IPS-15b (cell line): Measurements from ENCODE around the gene NAA35.
"Not testable (repeated sequence)": the region's sequence is repeated elsewhere in the genome, so short reads cannot be mapped to it uniquely, and the experiment has no call there.

Experiments used
- H3K27me3 ChIP-seq: one replicate; pipeline ENCODE4 v1.6.1; 2013; ENCODE audit warnings: low read length; ENCODE audit not compliant: control insufficient read depth, insufficient read depth
- H3K36me3 ChIP-seq: one replicate; pipeline ENCODE4 v1.6.1; 2013; ENCODE audit warnings: low read length; ENCODE audit not compliant: control insufficient read depth, insufficient read depth
- H3K4me1 ChIP-seq: one replicate; pipeline ENCODE4 v1.6.1; 2013; ENCODE audit warnings: mild to moderate bottlenecking, low read length; ENCODE audit not compliant: control insufficient read depth, insufficient read depth
- H3K4me3 ChIP-seq: one replicate; pipeline ENCODE4 v1.5.1; 2013; ENCODE audit warnings: low read depth, low read length
- H3K9ac ChIP-seq: one replicate; pipeline ENCODE4 v1.6.1; 2013; ENCODE audit warnings: low read depth, mild to moderate bottlenecking, low read length
- H3K9me3 ChIP-seq: one replicate; pipeline ENCODE4 v1.6.1; 2013; ENCODE audit warnings: mild to moderate bottlenecking, low read length; ENCODE audit not compliant: control insufficient read depth, insufficient read depth

NAA35 gene

GRCh38 chr9:85925493-85925892 is 15.5 kb upstream of the NAA35 start:
- no peak overlapping the region for H3K4me3 ChIP-seq
- no peaks in the 10 kb centered on the region for H3K9me3 ChIP-seq
- H3K9ac ChIP-seq, result no peak overlapping the region
- H3K4me1 ChIP-seq, result no peaks in the 10 kb centered on the region
- no peaks in the 10 kb centered on the region for H3K36me3 ChIP-seq
- no peaks in the 10 kb centered on the region for H3K27me3 ChIP-seq

- no peaks in the 10 kb centered on the region for H3K27me3 ChIP-seq
- no peak overlapping the region for H3K4me3 ChIP-seq
- H3K9me3 ChIP-seq, result no peaks in the 10 kb centered on the region
- no peaks in the 10 kb centered on the region for H3K36me3 ChIP-seq
- no peak overlapping the region for H3K9ac ChIP-seq
- no peaks in the 10 kb centered on the region for H3K4me1 ChIP-seq
Measured at GRCh38 chr9:85927076-85927475, 13.9 kb upstream of the NAA35 start.

GRCh38 chr9:85931495-85931894 is 9.5 kb upstream of the NAA35 start:
- Histone ChIP-seq H3K9ac (no peak overlapping the region), H3K9me3 (no peaks in the 10 kb centered on the region), H3K36me3 (no peaks in the 10 kb centered on the region), H3K4me3 (no peak overlapping the region), H3K4me1 (no peaks in the 10 kb centered on the region), H3K27me3 (no peaks in the 10 kb centered on the region)

DNA sequence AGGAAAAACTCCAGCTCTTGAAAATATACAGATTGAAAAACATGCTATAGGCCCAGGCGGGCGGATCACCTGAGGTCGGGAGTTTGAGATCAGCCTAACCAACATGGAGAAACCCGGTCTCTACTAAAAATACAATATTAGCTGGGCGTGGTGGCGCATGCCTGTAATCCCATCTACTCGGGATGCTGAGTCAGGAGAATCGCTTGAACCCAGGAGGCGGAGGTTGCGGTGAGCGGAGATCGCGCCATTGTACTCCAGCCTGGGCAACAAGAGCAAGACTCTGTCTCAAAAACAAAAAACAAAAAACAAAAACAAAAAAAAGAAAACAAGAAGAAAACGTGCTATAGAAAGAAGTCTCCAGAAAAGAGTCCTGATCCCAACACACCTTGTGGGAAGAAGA is 5.0 kb upstream of the NAA35 start:
- H3K4me3 ChIP-seq, H3K36me3 ChIP-seq, H3K4me1 ChIP-seq, H3K27me3 ChIP-seq, H3K9me3 ChIP-seq, H3K9ac ChIP-seq: not testable (repeated sequence)

GRCh38 chr9:85940275-85940831 is 593 bp upstream of the NAA35 start:
- no peaks in the 10 kb centered on the region for H3K9me3 ChIP-seq
- no peaks in the 10 kb centered on the region for H3K4me1 ChIP-seq
- H3K9ac ChIP-seq, result peak overlapping the region; percentile 56
- H3K4me3 ChIP-seq, result peak overlapping the region; percentile 72
- H3K27me3 ChIP-seq, result no peaks in the 10 kb centered on the region
- peaks cover 5% of the 10 kb centered on the region for H3K36me3 ChIP-seq

DNA sequence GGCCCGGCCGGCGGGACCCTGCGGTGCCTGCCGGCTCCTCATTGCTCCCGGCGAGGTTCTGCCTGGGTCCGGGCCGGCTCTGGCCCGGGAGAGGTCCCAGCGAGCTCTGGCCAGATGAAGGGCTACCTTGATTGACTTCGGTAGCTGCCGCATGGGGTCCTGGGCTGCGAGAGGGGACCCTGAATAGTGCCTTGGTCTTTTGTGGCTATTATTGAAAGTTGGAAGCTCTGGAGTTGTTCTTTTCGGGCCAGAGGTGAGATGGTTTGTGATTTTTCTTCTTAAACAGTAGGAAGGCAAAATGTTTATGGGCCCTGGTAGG is 635 bp downstream of the NAA35 start:
- H3K9me3 ChIP-seq, result no peaks in the 10 kb centered on the region
- peak overlapping the region; percentile 74 for H3K4me3 ChIP-seq
- H3K4me1 ChIP-seq, result no peaks in the 10 kb centered on the region
- H3K9ac ChIP-seq, result peak overlapping the region; percentile 74
- peaks cover 5% of the 10 kb centered on the region for H3K36me3 ChIP-seq
- no peaks in the 10 kb centered on the region for H3K27me3 ChIP-seq

GRCh38 chr9:85941966-85942912 is 1.3 kb downstream of the NAA35 start:
- Histone ChIP-seq H3K27me3 (no peaks in the 10 kb centered on the region), H3K9me3 (no peaks in the 10 kb centered on the region), H3K9ac (peak overlapping the region; percentile 74), H3K36me3 (peaks cover 5% of the 10 kb centered on the region), H3K4me3 (peak overlapping the region; percentile 74), H3K4me1 (no peaks in the 10 kb centered on the region)

DNA sequence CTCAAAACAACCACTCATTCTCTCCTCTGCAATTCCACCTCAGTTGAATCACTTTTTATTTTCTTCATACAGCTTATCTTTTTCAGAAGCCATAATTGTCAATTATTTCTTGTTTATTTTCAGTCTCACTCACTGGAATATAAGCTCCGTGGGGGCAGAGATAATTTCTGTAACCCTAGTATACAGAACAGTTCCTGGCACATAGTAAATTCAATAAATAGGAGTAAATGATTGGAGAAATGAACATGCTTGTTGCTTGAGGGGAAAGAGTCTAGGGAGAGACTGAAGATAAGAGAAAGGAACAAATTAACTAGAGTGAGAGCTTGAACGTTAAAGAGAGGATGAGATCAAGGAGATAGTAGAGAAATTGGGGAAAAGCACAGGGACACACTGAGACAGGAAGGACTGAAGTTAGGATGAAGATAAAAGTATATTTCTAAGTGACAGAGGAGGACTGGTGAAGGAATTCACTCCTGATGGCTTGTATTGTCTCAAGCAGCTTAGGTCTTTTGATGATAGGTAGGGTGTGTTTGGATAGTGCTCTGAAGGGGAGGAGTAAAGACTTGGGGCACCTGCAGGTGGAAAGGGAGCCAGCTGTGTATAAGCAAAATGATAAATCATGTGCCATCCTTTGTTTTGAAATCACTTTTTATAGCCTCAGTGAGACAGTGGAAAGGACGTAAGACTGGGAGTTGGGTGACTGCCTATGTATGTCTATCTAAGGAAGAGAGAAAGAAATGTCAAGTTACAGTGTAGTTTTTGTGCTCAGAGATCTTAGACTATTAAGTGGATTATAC is 2.2 kb downstream of the NAA35 start:
- Histone ChIP-seq H3K4me1 (no peaks in the 10 kb centered on the region), H3K27me3 (no peaks in the 10 kb centered on the region), H3K9ac (no peak overlapping the region), H3K9me3 (no peaks in the 10 kb centered on the region), H3K4me3 (no peak overlapping the region), H3K36me3 (peaks cover 5% of the 10 kb centered on the region)

- H3K4me1 ChIP-seq, result no peaks in the 10 kb centered on the region
- H3K27me3 ChIP-seq, result no peaks in the 10 kb centered on the region
- no peak overlapping the region for H3K9ac ChIP-seq
- H3K4me3 ChIP-seq, result no peak overlapping the region
- peaks cover 5% of the 10 kb centered on the region for H3K36me3 ChIP-seq
- no peaks in the 10 kb centered on the region for H3K9me3 ChIP-seq
Measured at GRCh38 chr9:85943757-85944430, 2.9 kb downstream of the NAA35 start.

GRCh38 chr9:85944672-85945071 is 3.7 kb downstream of the NAA35 start:
- peaks cover 5% of the 10 kb centered on the region for H3K36me3 ChIP-seq
- H3K9me3 ChIP-seq, result no peaks in the 10 kb centered on the region
- H3K9ac ChIP-seq, result no peak overlapping the region
- H3K27me3 ChIP-seq, result no peaks in the 10 kb centered on the region
- H3K4me1 ChIP-seq, result no peaks in the 10 kb centered on the region
- no peak overlapping the region for H3K4me3 ChIP-seq

DNA sequence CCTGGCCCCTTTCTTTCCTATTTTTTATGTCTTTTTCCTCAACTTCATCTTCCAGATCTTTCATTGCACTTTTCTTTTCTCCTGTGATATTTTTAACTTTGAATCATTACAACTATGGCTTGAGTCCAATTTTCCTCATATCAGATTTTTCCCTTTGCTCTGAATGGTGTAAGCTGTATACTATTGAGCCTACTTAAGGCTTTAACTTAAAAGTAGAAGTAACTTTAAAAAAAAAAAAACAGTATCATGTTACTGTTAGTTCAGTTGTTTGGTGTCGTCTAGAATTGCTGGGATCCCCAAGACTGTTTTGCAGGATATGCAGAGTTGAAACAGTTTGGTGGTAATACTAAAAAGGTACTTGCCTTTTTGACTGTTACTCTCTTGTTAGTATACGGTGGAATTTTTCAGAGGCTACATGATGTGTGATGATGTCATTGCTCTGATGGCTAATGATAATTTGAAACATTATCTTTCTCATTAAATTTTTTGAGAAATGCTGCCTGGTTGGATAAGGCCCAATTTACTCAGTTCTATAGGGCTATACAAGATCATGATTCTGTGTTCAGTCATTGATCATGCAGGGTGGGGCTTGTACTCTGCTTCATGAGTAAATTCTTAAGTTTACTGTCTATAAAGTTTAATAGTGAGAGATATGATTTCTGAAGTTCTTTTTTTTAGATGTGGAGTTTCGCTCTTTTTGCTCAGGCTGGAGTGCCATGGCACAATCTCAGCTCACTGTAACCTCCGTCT is 8.8 kb downstream of the NAA35 start:
- Histone ChIP-seq H3K27me3 (no peaks in the 10 kb centered on the region), H3K4me1 (no peaks in the 10 kb centered on the region), H3K9ac (no peak overlapping the region), H3K4me3 (no peak overlapping the region), H3K36me3 (peaks cover 4% of the 10 kb centered on the region), H3K9me3 (no peaks in the 10 kb centered on the region)
